IMR-90 (cell line): ENCODE data around the gene SLIT2.

Source experiments
- BHLHE40 ChIP-seq: fragments of 150-350 bp; IDR thresholded peaks from 2 replicates; pipeline ENCODE4 v1.6.1; 2016; ENCODE audit warnings: mild to moderate bottlenecking, low read depth, low read length
- CTCF ChIP-seq: conservative IDR thresholded peaks from 2 replicates; pipeline ENCODE4 v1.5.1; 2012; ENCODE audit warnings: mild to moderate bottlenecking, low read depth, low read length, improper control_type of control experiment
- ELK1 ChIP-seq: fragments of 150-350 bp; IDR thresholded peaks from 2 replicates; pipeline ENCODE4 v1.6.1; 2016; ENCODE audit warnings: low read depth, mild to moderate bottlenecking, low read length, moderate library complexity, borderline replicate concordance
- POLR2A ChIP-seq: IDR thresholded peaks from 2 replicates; pipeline ENCODE4 v1.6.1; 2012; ENCODE audit warnings: mild to moderate bottlenecking, low read depth, low read length
- SMC3 ChIP-seq: fragments of 150-350 bp; IDR thresholded peaks from 2 replicates; pipeline ENCODE4 v1.6.1; 2016; ENCODE audit warnings: low read depth, mild to moderate bottlenecking, antibody characterized with exemption, low read length, moderate library complexity

- no peak for TF ChIP-seq POLR2A
- TF ChIP-seq CTCF = no peak
- no peak for TF ChIP-seq BHLHE40
- no peak for TF ChIP-seq SMC3
- TF ChIP-seq ELK1 = no peak
These were observed 25.1 kb downstream of the SLIT2 start for GRCh38 chr4:20276848-20277247.
